ENCODE results near the gene ANKRD24. TPM values are rescaled to one million over a fixed set of nuclear protein-coding genes. Genes with fewer than 3 reads are reported as not detected.

The ANKRD24 gene
- total and polyA plus RNA-seq, 2 experiments from 2014 or later = 3.7 to 18.0 TPM

DNA sequence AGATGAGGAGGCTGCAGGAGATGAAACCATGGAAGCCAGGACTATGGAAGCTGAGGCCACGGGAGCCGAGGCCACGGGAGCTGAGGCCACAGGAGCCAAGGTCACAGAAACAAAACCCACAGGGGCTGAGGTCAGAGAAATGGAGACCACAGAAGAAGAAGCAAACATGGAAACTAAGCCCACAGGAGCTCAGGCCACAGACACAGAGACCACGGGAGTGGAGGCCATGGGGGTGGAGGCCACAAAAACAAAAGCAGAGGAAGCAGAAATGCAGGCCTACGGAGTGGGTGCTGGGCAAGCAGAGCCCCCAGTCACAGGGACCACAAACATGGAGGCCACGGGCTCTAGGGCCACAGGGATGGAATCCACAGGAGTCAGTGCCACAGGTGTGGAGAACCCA is 34.4 kb downstream of the ANKRD24 start (continued):
- TF ChIP-seq, protein P1, sequence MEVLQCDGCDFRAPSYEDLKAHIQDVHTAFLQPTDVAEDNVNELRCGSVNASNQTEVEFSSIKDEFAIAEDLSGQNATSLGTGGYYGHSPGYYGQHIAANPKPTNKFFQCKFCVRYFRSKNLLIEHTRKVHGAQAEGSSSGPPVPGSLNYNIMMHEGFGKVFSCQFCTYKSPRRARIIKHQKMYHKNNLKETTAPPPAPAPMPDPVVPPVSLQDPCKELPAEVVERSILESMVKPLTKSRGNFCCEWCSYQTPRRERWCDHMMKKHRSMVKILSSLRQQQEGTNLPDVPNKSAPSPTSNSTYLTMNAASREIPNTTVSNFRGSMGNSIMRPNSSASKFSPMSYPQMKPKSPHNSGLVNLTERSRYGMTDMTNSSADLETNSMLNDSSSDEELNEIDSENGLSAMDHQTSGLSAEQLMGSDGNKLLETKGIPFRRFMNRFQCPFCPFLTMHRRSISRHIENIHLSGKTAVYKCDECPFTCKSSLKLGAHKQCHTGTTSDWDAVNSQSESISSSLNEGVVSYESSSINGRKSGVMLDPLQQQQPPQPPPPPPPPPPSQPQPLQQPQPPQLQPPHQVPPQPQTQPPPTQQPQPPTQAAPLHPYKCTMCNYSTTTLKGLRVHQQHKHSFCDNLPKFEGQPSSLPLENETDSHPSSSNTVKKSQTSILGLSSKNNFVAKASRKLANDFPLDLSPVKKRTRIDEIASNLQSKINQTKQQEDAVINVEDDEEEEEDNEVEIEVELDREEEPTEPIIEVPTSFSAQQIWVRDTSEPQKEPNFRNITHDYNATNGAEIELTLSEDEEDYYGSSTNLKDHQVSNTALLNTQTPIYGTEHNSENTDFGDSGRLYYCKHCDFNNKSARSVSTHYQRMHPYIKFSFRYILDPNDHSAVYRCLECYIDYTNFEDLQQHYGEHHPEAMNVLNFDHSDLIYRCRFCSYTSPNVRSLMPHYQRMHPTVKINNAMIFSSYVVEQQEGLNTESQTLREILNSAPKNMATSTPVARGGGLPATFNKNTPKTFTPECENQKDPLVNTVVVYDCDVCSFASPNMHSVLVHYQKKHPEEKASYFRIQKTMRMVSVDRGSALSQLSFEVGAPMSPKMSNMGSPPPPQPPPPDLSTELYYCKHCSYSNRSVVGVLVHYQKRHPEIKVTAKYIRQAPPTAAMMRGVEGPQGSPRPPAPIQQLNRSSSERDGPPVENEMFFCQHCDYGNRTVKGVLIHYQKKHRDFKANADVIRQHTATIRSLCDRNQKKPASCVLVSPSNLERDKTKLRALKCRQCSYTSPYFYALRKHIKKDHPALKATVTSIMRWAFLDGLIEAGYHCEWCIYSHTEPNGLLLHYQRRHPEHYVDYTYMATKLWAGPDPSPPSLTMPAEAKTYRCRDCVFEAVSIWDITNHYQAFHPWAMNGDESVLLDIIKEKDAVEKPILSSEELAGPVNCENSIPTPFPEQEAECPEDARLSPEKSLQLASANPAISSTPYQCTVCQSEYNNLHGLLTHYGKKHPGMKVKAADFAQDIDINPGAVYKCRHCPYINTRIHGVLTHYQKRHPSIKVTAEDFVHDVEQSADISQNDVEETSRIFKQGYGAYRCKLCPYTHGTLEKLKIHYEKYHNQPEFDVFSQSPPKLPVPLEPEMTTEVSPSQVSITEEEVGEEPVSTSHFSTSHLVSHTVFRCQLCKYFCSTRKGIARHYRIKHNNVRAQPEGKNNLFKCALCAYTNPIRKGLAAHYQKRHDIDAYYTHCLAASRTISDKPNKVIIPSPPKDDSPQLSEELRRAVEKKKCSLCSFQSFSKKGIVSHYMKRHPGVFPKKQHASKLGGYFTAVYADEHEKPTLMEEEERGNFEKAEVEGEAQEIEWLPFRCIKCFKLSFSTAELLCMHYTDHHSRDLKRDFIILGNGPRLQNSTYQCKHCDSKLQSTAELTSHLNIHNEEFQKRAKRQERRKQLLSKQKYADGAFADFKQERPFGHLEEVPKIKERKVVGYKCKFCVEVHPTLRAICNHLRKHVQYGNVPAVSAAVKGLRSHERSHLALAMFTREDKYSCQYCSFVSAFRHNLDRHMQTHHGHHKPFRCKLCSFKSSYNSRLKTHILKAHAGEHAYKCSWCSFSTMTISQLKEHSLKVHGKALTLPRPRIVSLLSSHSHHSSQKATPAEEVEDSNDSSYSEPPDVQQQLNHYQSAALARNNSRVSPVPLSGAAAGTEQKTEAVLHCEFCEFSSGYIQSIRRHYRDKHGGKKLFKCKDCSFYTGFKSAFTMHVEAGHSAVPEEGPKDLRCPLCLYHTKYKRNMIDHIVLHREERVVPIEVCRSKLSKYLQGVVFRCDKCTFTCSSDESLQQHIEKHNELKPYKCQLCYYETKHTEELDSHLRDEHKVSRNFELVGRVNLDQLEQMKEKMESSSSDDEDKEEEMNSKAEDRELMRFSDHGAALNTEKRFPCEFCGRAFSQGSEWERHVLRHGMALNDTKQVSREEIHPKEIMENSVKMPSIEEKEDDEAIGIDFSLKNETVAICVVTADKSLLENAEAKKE (CRISPR knock-in tag; IDR thresholded peaks at IDR 0.05) = no peak
- TF ChIP-seq, protein P2, sequence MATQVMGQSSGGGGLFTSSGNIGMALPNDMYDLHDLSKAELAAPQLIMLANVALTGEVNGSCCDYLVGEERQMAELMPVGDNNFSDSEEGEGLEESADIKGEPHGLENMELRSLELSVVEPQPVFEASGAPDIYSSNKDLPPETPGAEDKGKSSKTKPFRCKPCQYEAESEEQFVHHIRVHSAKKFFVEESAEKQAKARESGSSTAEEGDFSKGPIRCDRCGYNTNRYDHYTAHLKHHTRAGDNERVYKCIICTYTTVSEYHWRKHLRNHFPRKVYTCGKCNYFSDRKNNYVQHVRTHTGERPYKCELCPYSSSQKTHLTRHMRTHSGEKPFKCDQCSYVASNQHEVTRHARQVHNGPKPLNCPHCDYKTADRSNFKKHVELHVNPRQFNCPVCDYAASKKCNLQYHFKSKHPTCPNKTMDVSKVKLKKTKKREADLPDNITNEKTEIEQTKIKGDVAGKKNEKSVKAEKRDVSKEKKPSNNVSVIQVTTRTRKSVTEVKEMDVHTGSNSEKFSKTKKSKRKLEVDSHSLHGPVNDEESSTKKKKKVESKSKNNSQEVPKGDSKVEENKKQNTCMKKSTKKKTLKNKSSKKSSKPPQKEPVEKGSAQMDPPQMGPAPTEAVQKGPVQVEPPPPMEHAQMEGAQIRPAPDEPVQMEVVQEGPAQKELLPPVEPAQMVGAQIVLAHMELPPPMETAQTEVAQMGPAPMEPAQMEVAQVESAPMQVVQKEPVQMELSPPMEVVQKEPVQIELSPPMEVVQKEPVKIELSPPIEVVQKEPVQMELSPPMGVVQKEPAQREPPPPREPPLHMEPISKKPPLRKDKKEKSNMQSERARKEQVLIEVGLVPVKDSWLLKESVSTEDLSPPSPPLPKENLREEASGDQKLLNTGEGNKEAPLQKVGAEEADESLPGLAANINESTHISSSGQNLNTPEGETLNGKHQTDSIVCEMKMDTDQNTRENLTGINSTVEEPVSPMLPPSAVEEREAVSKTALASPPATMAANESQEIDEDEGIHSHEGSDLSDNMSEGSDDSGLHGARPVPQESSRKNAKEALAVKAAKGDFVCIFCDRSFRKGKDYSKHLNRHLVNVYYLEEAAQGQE (IDR thresholded peaks at IDR 0.05; ENCODE audit: unreplicated experiment) = no peak
- no peak for TF ChIP-seq NANOG (IDR thresholded peaks at IDR 0.05; ENCODE audit: borderline replicate concordance)
- TF ChIP-seq CREB1 (CRISPR knock-in tag; IDR thresholded peaks at IDR 0.05; ENCODE audit: low read depth) = no peak
- TF ChIP-seq, protein P3, sequence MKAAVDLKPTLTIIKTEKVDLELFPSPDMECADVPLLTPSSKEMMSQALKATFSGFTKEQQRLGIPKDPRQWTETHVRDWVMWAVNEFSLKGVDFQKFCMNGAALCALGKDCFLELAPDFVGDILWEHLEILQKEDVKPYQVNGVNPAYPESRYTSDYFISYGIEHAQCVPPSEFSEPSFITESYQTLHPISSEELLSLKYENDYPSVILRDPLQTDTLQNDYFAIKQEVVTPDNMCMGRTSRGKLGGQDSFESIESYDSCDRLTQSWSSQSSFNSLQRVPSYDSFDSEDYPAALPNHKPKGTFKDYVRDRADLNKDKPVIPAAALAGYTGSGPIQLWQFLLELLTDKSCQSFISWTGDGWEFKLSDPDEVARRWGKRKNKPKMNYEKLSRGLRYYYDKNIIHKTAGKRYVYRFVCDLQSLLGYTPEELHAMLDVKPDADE (IDR thresholded peaks at IDR 0.05) = no peak
- no peak for TF ChIP-seq JUNB (IDR thresholded peaks at IDR 0.05; ENCODE audit: unreplicated experiment)
- no peak for TF ChIP-seq EZH2 (IDR thresholded peaks at IDR 0.05; ENCODE audit: low read depth, unreplicated experiment)
